H1 (cell line): ENCODE results near the gene B3GAT1. TPM values are rescaled to one million over a fixed set of nuclear protein-coding genes. Genes with fewer than 3 reads are reported as not detected.

ENCODE experiments used
- CHD7 ChIP-seq: fragments of 300-600 bp; sonication (generic); IDR thresholded peaks from 2 replicates; pipeline ENCODE4 v1.7.1; 2012; ENCODE audit warnings: low read length, moderate library complexity, mild to moderate bottlenecking, inconsistent platforms; ENCODE audit not compliant: insufficient replicate concordance
- NRF1 ChIP-seq: IDR thresholded peaks from 2 replicates; pipeline ENCODE4 v1.6.1; 2011; ENCODE audit warnings: mild to moderate bottlenecking, low read depth, low read length, improper control_type of control experiment
- polyA plus RNA-seq, 7 experiments: library from polyadenylated mRNA; depleted of rRNA in 3 of 7; stranded (reverse) in 5 of 7; unstranded in 2 of 7; fragments of >200 nt in 5 of 7; fragments of 200-250 nt in 2 of 7; gene quantifications; 1 replicate in 5 of 7; 2 replicates in 1 of 7; 4 replicates in 1 of 7; pipeline versions ENCODE4 v1.2.1 to v1.2.3, GENCODE V29; 2011 to 2013; ENCODE audit warnings: missing spikeins in 2 of 7, mixed read lengths in 2 of 7
- total RNA-seq: library from RNA; stranded (reverse); fragmentation: NEBNext Ultra II Directional; extraction: Animal tissue kit (Norgen Biotek cat#: 25700); gene quantifications from 2 replicates; pipeline ENCODE4 v1.2.1, GENCODE V29; 2021

The B3GAT1 gene
- total and polyA plus RNA-seq, 2 of the 8 experiments (the other 6 are each of a cell fraction or from before 2014, with no cell fraction given) = 19.7 to 32.4 TPM

GRCh38 chr11:134452026-134452837 is 40.2 kb upstream of the B3GAT1 start (continued):
- no peak for TF ChIP-seq CHD7
- TF ChIP-seq NRF1 = no peak
